ENCODE measurements around the gene SPPL3. TPM values are rescaled to one million over a fixed set of nuclear protein-coding genes. Genes with fewer than 3 reads are reported as not detected.

Gene SPPL3
- polyA plus RNA-seq, 1 of the 3 experiments (the other 2 are of a cell fraction): 18.8 TPM

DNA sequence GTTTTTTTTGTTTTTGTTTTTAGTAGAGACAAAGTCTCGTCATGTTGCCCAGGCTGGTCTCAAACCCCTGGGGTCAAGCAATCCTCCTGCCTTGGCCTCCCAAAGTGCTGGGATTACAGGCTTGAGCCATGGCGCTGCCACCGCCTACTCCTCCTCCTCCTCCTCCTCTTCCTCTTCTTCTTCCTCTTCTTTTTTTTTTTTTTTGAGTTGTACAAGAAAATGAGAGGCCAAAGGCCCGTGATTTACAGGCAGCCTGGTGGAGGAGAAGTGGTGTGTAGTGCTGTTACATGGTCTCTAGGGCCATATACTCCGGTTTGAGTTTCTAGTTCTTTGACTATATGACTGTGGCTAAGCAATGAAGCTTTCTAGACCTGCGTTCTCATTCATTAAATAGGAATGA is 29.6 kb upstream of the SPPL3 start:
- Histone ChIP-seq H2AFZ (ENCODE audit: low read depth) (no peak overlapping the region), H3K9me3 (no peaks in the 10 kb centered on the region), H3K27ac (ENCODE audit: low read depth in 2 of 2, low read length in 1 of 2) (no peak overlapping the region), H3K9me2 (no peaks in the 10 kb centered on the region), H3K4me3 (ENCODE audit: low read depth in 2 of 2, low read length in 1 of 2) (no peak overlapping the region), H3K4me2 (no peak overlapping the region), H3K27me3 (ENCODE audit: insufficient read depth) (no peaks in the 10 kb centered on the region), H3K79me2 (ENCODE audit: insufficient read depth) (no peaks in the 10 kb centered on the region), H3K9ac (no peak overlapping the region), H3K36me3 (replicated peaks in 1 of 2; ENCODE audit: control insufficient read depth in 1 of 2, insufficient read depth in 2 of 2, low read length in 1 of 2) (no peaks in the 10 kb centered on the region), H4K20me1 (ENCODE audit: insufficient read depth) (no peaks in the 10 kb centered on the region), H3F3A (replicated peaks; ENCODE audit: insufficient read depth) (no peaks in the 10 kb centered on the region), H3K4me1 (ENCODE audit: control insufficient read depth in 1 of 2, insufficient read depth in 2 of 2, low read depth in 1 of 2, low read length in 1 of 2) (no peaks in the 10 kb centered on the region)
- TF ChIP-seq POLR2AphosphoS5 (IDR thresholded peaks at IDR 0.05; ENCODE audit: low read depth, low read length) (no peak), RFX5 (IDR thresholded peaks at IDR 0.05; ENCODE audit: low read length) (no peak), CHD2 (IDR thresholded peaks at IDR 0.05; ENCODE audit: low read length, partially characterized antibody) (no peak), EZH2phosphoT487 (IDR thresholded peaks at IDR 0.05; ENCODE audit: borderline replicate concordance, low read depth) (no peak), PBX3 (IDR thresholded peaks at IDR 0.05) (no peak), JUND (IDR thresholded peaks at IDR 0.05) (no peak), GATA2 (CRISPR knock-in tag; IDR thresholded peaks at IDR 0.05) (no peak), RXRA (IDR thresholded peaks at IDR 0.05; ENCODE audit: borderline replicate concordance, low read depth) (no peak), GABPA (IDR thresholded peaks at IDR 0.05; ENCODE audit: low read depth) (no peak), FOSL2 (IDR thresholded peaks at IDR 0.05; ENCODE audit: borderline replicate concordance, low read depth) (no peak), RCOR1 (IDR thresholded peaks at IDR 0.05; ENCODE audit: low read length) (no peak), SMC3 (IDR thresholded peaks at IDR 0.05; ENCODE audit: low read depth, low read length) (no peak), TAF1 (IDR thresholded peaks at IDR 0.05; ENCODE audit: borderline replicate concordance, low read depth, low read length) (no peak), MAX (IDR thresholded peaks at IDR 0.05; ENCODE audit: low read depth) (no peak), EP300 (IDR thresholded peaks at IDR 0.05; ENCODE audit: borderline replicate concordance in 1 of 2, low read depth in 1 of 2, low read length in 1 of 2) (no peak), NFIC (IDR thresholded peaks at IDR 0.05; ENCODE audit: borderline replicate concordance) (no peak), MXI1 (IDR thresholded peaks at IDR 0.05; ENCODE audit: low read depth, low read length) (no peak), ELF1 (IDR thresholded peaks at IDR 0.05) (no peak), FOXM1 (IDR thresholded peaks at IDR 0.05; ENCODE audit: low read depth) (no peak)
- TF ChIP-seq, protein P1, sequence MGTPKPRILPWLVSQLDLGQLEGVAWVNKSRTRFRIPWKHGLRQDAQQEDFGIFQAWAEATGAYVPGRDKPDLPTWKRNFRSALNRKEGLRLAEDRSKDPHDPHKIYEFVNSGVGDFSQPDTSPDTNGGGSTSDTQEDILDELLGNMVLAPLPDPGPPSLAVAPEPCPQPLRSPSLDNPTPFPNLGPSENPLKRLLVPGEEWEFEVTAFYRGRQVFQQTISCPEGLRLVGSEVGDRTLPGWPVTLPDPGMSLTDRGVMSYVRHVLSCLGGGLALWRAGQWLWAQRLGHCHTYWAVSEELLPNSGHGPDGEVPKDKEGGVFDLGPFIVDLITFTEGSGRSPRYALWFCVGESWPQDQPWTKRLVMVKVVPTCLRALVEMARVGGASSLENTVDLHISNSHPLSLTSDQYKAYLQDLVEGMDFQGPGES (IDR thresholded peaks at IDR 0.05; ENCODE audit: low read depth, low read length): no peak
- ChIA-PET POLR2A (no interaction called here), CTCF (interaction anchor here (0.6 to 1.6 kb wide), 3 partner anchors 10 to 38 kb away, joined by 3 to 5 read pairs (median 3); no protein-coding TSS in a partner anchor)
- no peak for DNase-seq
- WGBS (ENCODE audit: low lambda C conversion rate): 74% methylated on average over 6 of the region's 6 CpGs
